CD14-positive monocyte (primary cell): ENCODE results near the gene DNAJC1. TPM values are rescaled to one million over a fixed set of nuclear protein-coding genes. Genes with fewer than 3 reads are reported as not detected.
"Not testable (repeated sequence)": the region's sequence is repeated elsewhere in the genome, so short reads cannot be mapped to it uniquely, and the experiment has no call there.

Experiments used
- DNase-seq, 3 donors: peaks; one replicate each; pipeline ENCODE4 v3.0.0-alpha.2; 2011 to 2022
- H2AFZ ChIP-seq: 2 replicates; pipeline ENCODE4 v1.6.0; 2012; ENCODE audit warnings: mild to moderate bottlenecking, low read depth, low read length, inconsistent platforms; ENCODE audit not compliant: insufficient read depth, poor library complexity, severe bottlenecking
- H3K27ac ChIP-seq, 2 donors: 1 replicate in 1 of 2; 2 replicates in 1 of 2; pipeline ENCODE4 v1.5.1; 2012 to 2013; ENCODE audit warnings: low read length in 2 of 2, control low read depth in 1 of 2, inconsistent platforms in 1 of 2, low read depth in 1 of 2, mild to moderate bottlenecking in 1 of 2
- H3K27me3 ChIP-seq, 2 donors: one replicate each; pipeline versions ENCODE4 v1.6.0 to v1.6.1; 2011 to 2013; ENCODE audit warnings: low read length in 2 of 2; ENCODE audit not compliant: control insufficient read depth in 2 of 2, insufficient read depth in 2 of 2
- H3K36me3 ChIP-seq, 2 donors: replicated peaks in 1 of 2; 1 replicate in 1 of 2; 2 replicates in 1 of 2; pipeline versions ENCODE4 v1.5.1 to v1.6.1; 2012 to 2013; ENCODE audit warnings: low read length in 2 of 2, control low read depth in 1 of 2, inconsistent platforms in 1 of 2, mild to moderate bottlenecking in 1 of 2; ENCODE audit not compliant: insufficient read depth in 2 of 2, control insufficient read depth in 1 of 2
- H3K4me1 ChIP-seq, 2 donors: 1 replicate in 1 of 2; 2 replicates in 1 of 2; pipeline versions ENCODE4 v1.5.1 to v1.6.1; 2012 to 2013; ENCODE audit warnings: low read length in 2 of 2, control low read depth in 1 of 2, inconsistent platforms in 1 of 2, mild to moderate bottlenecking in 1 of 2, moderate library complexity in 1 of 2; ENCODE audit not compliant: insufficient read depth in 2 of 2, control insufficient read depth in 1 of 2
- H3K4me2 ChIP-seq: replicated peaks from 2 replicates; pipeline ENCODE3; 2012; ENCODE audit warnings: low read length, moderate library complexity, mild to moderate bottlenecking; ENCODE audit not compliant: poor library complexity, severe bottlenecking; ENCODE audit errors: extremely low read depth
- H3K4me3 ChIP-seq, 3 experiments: fragments of 200-600 bp in 1 of 3; sonication (generic) in 1 of 3; replicated peaks in 1 of 3; 1 replicate in 2 of 3; 2 replicates in 1 of 3; pipeline ENCODE4 v1.5.1; 2011 to 2013; ENCODE audit warnings: low read length in 3 of 3, mild to moderate bottlenecking in 3 of 3, control low read depth in 2 of 3, low read depth in 2 of 3, inconsistent platforms in 1 of 3, moderate library complexity in 1 of 3
- H3K79me2 ChIP-seq: 2 replicates; pipeline ENCODE4 v1.6.0; 2012; ENCODE audit warnings: mild to moderate bottlenecking, control low read depth, inconsistent platforms, low read length, moderate library complexity; ENCODE audit not compliant: insufficient read depth
- H3K9ac ChIP-seq: 2 replicates; pipeline ENCODE4 v1.6.0; 2017; ENCODE audit warnings: low read length, mild to moderate bottlenecking; ENCODE audit not compliant: insufficient read depth, poor library complexity, severe bottlenecking
- H3K9me3 ChIP-seq, 2 donors: replicated peaks in 1 of 2; 1 replicate in 1 of 2; 2 replicates in 1 of 2; pipeline versions ENCODE4 v1.5.1 to v1.6.1; 2012 to 2013; ENCODE audit warnings: low read length in 2 of 2, control low read depth in 1 of 2; ENCODE audit not compliant: control insufficient read depth in 1 of 2, insufficient read depth in 1 of 2
- H4K20me1 ChIP-seq: 2 replicates; pipeline ENCODE4 v1.6.0; 2012; ENCODE audit warnings: mild to moderate bottlenecking, low read length, control low read depth, moderate library complexity; ENCODE audit not compliant: insufficient read depth
- H3K27ac Mint-ChIP-seq, 7 donors: one replicate each; pipeline ENCODE4 v1.8.0; 2020; ENCODE audit warnings: mild to moderate bottlenecking in 7 of 7, mixed read lengths in 7 of 7, moderate library complexity in 6 of 7, inconsistent platforms in 2 of 7
- H3K27me3 Mint-ChIP-seq, 3 donors: one replicate each; pipeline ENCODE4 v1.8.0; 2021 to 2022; ENCODE audit warnings: low read depth in 3 of 3, mild to moderate bottlenecking in 3 of 3, mixed read lengths in 3 of 3, moderate library complexity in 3 of 3, inconsistent platforms in 1 of 3
- H3K36me3 Mint-ChIP-seq, 2 donors: one replicate each; pipeline ENCODE4 v1.8.0; 2020; ENCODE audit warnings: mixed read lengths in 2 of 2, inconsistent platforms in 1 of 2, mild to moderate bottlenecking in 1 of 2
- H3K4me1 Mint-ChIP-seq: one replicate; pipeline ENCODE4 v1.8.0; 2020; ENCODE audit warnings: mild to moderate bottlenecking, mixed read lengths
- H3K4me3 Mint-ChIP-seq, 2 donors: one replicate each; pipeline ENCODE4 v1.8.0; 2020; ENCODE audit warnings: mild to moderate bottlenecking in 2 of 2, mixed read lengths in 2 of 2, moderate library complexity in 1 of 2
- H3K9me3 Mint-ChIP-seq, 7 donors: one replicate each; pipeline ENCODE4 v1.8.0; 2020 to 2022; ENCODE audit warnings: mixed read lengths in 7 of 7, mild to moderate bottlenecking in 6 of 7, moderate library complexity in 6 of 7, inconsistent platforms in 2 of 7
- whole genome bisulfite sequencing: methylation state at CpG from one replicate; pipeline ENCODE4 v1.1.5; 2013; ENCODE audit warnings: missing lambda C conversion rate; ENCODE audit not compliant: insufficient coverage; 5-methylcytosine and 5-hydroxymethylcytosine counted together
- intact Hi-C, 2 donors: fragments of 100-400 bp; cut with micrococcal nuclease; formaldehyde crosslinking; loops; one replicate each; pipeline versions ENCODE4 v1.15.0 to v1.15.1; 2023
- polyA plus RNA-seq, 3 donors: library from polyadenylated mRNA; depleted of rRNA in 1 of 3; unstranded in 2 of 3; stranded (reverse) in 1 of 3; fragments of 300-500 nt in 2 of 3; fragments of >200 nt in 1 of 3; fragmentation: Illumina TruSeq in 2 of 3; gene quantifications; 1 replicate in 2 of 3; 2 replicates in 1 of 3; pipeline ENCODE4 v1.2.3, GENCODE V29; 2012 to 2021
- TF ChIP-seq, protein P1 (sequence below): fragments of 200-600 bp; IDR thresholded peaks from one replicate; pipeline ENCODE4 v1.8.0; 2022; ENCODE audit warnings: antibody characterized with exemption, mild to moderate bottlenecking

Gene DNAJC1
- polyA plus RNA-seq, 3 donors, result 11.4 to 12.9 (median 12.5) TPM

DNA sequence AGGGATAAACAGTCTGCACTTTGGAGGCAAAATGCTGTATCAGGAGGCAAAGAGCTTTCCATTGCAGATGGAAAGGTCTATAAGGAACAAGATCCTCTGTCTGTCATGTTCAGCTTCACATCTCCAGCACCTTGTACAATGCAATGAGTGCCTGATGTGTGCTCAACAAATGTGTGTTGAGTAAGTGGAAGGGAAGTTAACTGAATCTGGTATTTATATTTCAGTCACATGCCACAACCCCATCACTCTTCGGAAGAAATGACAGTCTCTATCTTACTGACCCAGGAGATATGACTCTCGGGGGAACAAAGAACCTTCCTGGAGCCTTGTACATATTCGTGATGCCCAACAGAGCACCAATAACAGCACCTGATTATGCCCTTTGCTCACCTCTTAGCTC is 20.0 kb upstream of the DNAJC1 start:
- H3K27ac ChIP-seq, result no peak overlapping the region
- Mint-ChIP-seq H3K27ac (no peak overlapping the region), H3K27me3 (peaks cover 0 to 1% (median 0%) of the 10 kb centered on the region in 3 donors)

DNA sequence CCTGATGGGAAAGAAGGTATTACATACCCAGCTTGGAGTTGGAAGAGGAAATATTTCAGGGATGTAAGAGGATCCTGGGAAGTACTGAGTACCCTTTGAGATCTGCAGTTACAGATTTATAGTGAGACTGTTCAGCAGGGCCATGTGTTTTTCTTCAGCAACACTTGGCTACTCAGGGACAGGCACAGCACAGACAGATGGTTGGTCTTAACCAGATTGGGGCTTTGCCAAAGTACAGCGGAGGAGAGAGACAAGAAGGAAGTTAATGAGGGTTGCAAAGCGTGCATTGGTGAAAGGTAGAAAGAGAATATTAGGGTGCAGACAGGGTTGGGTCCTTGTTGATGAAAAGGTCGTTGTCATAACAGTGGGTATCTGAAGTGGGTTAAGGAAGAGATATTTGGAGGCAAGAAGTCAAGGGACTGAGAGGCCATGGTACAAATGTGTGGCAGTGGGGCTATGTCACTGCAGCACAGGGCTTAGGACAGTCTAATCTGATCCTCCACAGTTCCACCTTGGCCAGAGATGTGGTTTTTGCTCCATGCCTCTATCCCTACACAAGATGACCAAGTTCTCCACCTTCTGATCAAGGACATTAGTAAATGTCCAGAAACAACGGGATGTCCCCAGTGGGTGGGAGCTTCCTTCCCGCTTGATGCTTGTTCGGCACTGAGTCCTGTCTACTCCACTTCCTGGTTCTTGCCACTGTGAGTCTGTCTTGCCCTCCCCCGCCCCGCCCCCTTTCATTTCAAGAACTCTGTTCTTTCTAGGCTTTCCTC is 18.9 kb upstream of the DNAJC1 start:
- H3K36me3 Mint-ChIP-seq, result no peaks in the 10 kb centered on the region
- H3K79me2 ChIP-seq, result no peaks in the 10 kb centered on the region
- intact Hi-C loops, result no loop called here

More for the DNA sequence above, 20.0 kb upstream of the DNAJC1 start:
- no peaks in the 10 kb centered on the region for H3K36me3 Mint-ChIP-seq
- H3K9me3 Mint-ChIP-seq, result peaks cover 2 to 15% (median 9%) of the 10 kb centered on the region in 7 donors
- H3K36me3 ChIP-seq, result no peaks in the 10 kb centered on the region
- WGBS, result 67% methylated on average over 2 of the region's 3 CpGs
- no peaks in the 10 kb centered on the region for H3K79me2 ChIP-seq
- no peak for DNase-seq
- H3K27me3 ChIP-seq, result no peaks in the 10 kb centered on the region
- no peaks in the 10 kb centered on the region for H3K9me3 ChIP-seq
- intact Hi-C loops, result no loop called here
- no peak overlapping the region for H2AFZ ChIP-seq
- TF ChIP-seq, protein P1, sequence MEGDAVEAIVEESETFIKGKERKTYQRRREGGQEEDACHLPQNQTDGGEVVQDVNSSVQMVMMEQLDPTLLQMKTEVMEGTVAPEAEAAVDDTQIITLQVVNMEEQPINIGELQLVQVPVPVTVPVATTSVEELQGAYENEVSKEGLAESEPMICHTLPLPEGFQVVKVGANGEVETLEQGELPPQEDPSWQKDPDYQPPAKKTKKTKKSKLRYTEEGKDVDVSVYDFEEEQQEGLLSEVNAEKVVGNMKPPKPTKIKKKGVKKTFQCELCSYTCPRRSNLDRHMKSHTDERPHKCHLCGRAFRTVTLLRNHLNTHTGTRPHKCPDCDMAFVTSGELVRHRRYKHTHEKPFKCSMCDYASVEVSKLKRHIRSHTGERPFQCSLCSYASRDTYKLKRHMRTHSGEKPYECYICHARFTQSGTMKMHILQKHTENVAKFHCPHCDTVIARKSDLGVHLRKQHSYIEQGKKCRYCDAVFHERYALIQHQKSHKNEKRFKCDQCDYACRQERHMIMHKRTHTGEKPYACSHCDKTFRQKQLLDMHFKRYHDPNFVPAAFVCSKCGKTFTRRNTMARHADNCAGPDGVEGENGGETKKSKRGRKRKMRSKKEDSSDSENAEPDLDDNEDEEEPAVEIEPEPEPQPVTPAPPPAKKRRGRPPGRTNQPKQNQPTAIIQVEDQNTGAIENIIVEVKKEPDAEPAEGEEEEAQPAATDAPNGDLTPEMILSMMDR, result no peak
- H3K4me3 ChIP-seq, result no peak overlapping the region
- H4K20me1 ChIP-seq, result no peaks in the 10 kb centered on the region
- H3K9ac ChIP-seq, result no peak overlapping the region
- H3K4me1 ChIP-seq, result peaks cover 6 to 8% of the 10 kb centered on the region in 2 donors
- no peak overlapping the region for H3K4me2 ChIP-seq
- peaks cover 15% of the 10 kb centered on the region for H3K4me1 Mint-ChIP-seq
- H3K4me3 Mint-ChIP-seq, result no peak overlapping the region

DNA sequence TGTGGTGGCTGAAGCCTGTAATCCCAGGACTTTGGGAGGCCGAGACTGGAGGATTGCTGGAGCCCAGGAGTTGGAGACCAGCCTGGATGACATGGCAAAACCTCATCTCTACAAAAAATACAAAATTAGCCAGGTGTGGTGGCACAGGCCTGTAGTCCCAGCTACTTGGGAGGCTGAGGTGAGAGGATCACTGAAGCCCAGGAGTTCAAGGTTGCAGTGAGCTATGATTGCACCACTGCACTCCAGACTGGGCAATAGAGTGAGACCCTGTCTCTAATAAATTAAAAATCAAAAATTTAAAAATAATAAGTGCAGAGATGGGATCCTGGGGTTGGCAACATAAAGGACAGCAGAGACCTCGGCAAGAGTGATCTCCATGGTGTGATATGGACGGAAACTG is 17.6 kb upstream of the DNAJC1 start:
- H3K4me3 Mint-ChIP-seq, H3K27me3 Mint-ChIP-seq, H3K36me3 Mint-ChIP-seq, H2AFZ ChIP-seq, intact Hi-C loops, DNase-seq, H3K9ac ChIP-seq, H3K27ac ChIP-seq, H3K27ac Mint-ChIP-seq, H3K4me3 ChIP-seq, H3K9me3 ChIP-seq, H3K27me3 ChIP-seq, H3K36me3 ChIP-seq, H4K20me1 ChIP-seq, H3K79me2 ChIP-seq, H3K4me2 ChIP-seq: not testable (repeated sequence)
- peaks cover 14 to 18% of the 10 kb centered on the region in 2 donors for H3K4me1 ChIP-seq
- 96% methylated on average over 2 of the region's 3 CpGs for WGBS
- Mint-ChIP-seq H3K4me1 (peaks cover 30% of the 10 kb centered on the region), H3K9me3 (peaks cover 0 to 12% (median 6%) of the 10 kb centered on the region in 7 donors)

More for the DNA sequence above, 18.9 kb upstream of the DNAJC1 start:
- Mint-ChIP-seq H3K27ac (peak overlapping the region in 2 of 7 donors; percentile 58 to 74), H3K27me3 (peaks cover 0 to 1% (median 0%) of the 10 kb centered on the region in 3 donors), H3K4me1 (peaks cover 17% of the 10 kb centered on the region), H3K9me3 (peaks cover 2 to 15% (median 9%) of the 10 kb centered on the region in 7 donors), H3K4me3 (peak overlapping the region; percentile 74 to 91)
- no peak overlapping the region for H3K9ac ChIP-seq
- H2AFZ ChIP-seq, result peak overlapping the region; percentile 64
- no peaks in the 10 kb centered on the region for H4K20me1 ChIP-seq
- WGBS, result 40% methylated on average over 8 of the region's 8 CpGs
- H3K4me3 ChIP-seq, result peak overlapping the region; percentile 16 to 55 (median 50)
- no peaks in the 10 kb centered on the region for H3K9me3 ChIP-seq
- H3K4me2 ChIP-seq, result peak overlapping the region; percentile 64
- H3K36me3 ChIP-seq, result no peaks in the 10 kb centered on the region
- no peaks in the 10 kb centered on the region for H3K27me3 ChIP-seq
- H3K27ac ChIP-seq, result no peak overlapping the region
- peaks cover 8 to 9% of the 10 kb centered on the region in 2 donors for H3K4me1 ChIP-seq
- DNase-seq, result peak; percentile 22 to 37 (median 29)
- TF ChIP-seq, protein P1, result no peak
